HG02678 (cell line): Measurements from ENCODE around the gene COL13A1.

Experiments used
- ATAC-seq: cut with Tn5 transposase; IDR thresholded peaks from one replicate; pipeline ENCODE4 v1.9.1; 2021; ENCODE audit warnings: mild to moderate bottlenecking, moderate library complexity; ENCODE audit not compliant: unreplicated experiment

The COL13A1 gene

GRCh38 chr10:69883310-69884023 lies 81.8 kb downstream of the COL13A1 start:
- no peak for ATAC-seq

GRCh38 chr10:69884024-69884367 lies 82.3 kb downstream of the COL13A1 start:
- no peak for ATAC-seq

- ATAC-seq, result no peak
Observed at GRCh38 chr10:69884686-69885085, 83.0 kb downstream of the COL13A1 start.

GRCh38 chr10:69885379-69886013 lies 83.8 kb downstream of the COL13A1 start:
- ATAC-seq, result no peak

GRCh38 chr10:69888882-69889584 lies 87.3 kb downstream of the COL13A1 start:
- no peak for ATAC-seq

- no peak for ATAC-seq
Observed at GRCh38 chr10:69890065-69890847, 88.5 kb downstream of the COL13A1 start.

GRCh38 chr10:69891057-69891617 lies 89.4 kb downstream of the COL13A1 start:
- ATAC-seq, result no peak

- no peak for ATAC-seq
Observed at GRCh38 chr10:69892406-69892805, 90.7 kb downstream of the COL13A1 start.

- no peak for ATAC-seq
Observed at GRCh38 chr10:69892816-69893215, 91.1 kb downstream of the COL13A1 start.

GRCh38 chr10:69893271-69893900 lies 91.7 kb downstream of the COL13A1 start:
- no peak for ATAC-seq

- no peak for ATAC-seq
Observed at GRCh38 chr10:69894156-69894555, 92.5 kb downstream of the COL13A1 start.

GRCh38 chr10:69895759-69896158 lies 94.1 kb downstream of the COL13A1 start:
- no peak for ATAC-seq

- no peak for ATAC-seq
Observed at GRCh38 chr10:69896606-69897231, 95.0 kb downstream of the COL13A1 start.

- no peak for ATAC-seq
Observed at GRCh38 chr10:69897432-69897831, 95.7 kb downstream of the COL13A1 start.

- no peak for ATAC-seq
Observed at GRCh38 chr10:69897999-69898398, 96.3 kb downstream of the COL13A1 start.

- ATAC-seq, result no peak
Observed at GRCh38 chr10:69898524-69898923, 96.8 kb downstream of the COL13A1 start.

- no peak for ATAC-seq
Observed at GRCh38 chr10:69898941-69899340, 97.2 kb downstream of the COL13A1 start.

- no peak for ATAC-seq
Observed at GRCh38 chr10:69899727-69900595, 98.3 kb downstream of the COL13A1 start.

- no peak for ATAC-seq
Observed at GRCh38 chr10:69901022-69901421, 99.3 kb downstream of the COL13A1 start.
